Measurements from ENCODE around the gene ZDHHC14.
A peak's percentile ranks its signal among the peaks of the same experiment; 100 is the strongest.
"Not testable (repeated sequence)": the region's sequence is repeated elsewhere in the genome, so short reads cannot be mapped to it uniquely, and the experiment has no call there.

The ZDHHC14 gene

DNA sequence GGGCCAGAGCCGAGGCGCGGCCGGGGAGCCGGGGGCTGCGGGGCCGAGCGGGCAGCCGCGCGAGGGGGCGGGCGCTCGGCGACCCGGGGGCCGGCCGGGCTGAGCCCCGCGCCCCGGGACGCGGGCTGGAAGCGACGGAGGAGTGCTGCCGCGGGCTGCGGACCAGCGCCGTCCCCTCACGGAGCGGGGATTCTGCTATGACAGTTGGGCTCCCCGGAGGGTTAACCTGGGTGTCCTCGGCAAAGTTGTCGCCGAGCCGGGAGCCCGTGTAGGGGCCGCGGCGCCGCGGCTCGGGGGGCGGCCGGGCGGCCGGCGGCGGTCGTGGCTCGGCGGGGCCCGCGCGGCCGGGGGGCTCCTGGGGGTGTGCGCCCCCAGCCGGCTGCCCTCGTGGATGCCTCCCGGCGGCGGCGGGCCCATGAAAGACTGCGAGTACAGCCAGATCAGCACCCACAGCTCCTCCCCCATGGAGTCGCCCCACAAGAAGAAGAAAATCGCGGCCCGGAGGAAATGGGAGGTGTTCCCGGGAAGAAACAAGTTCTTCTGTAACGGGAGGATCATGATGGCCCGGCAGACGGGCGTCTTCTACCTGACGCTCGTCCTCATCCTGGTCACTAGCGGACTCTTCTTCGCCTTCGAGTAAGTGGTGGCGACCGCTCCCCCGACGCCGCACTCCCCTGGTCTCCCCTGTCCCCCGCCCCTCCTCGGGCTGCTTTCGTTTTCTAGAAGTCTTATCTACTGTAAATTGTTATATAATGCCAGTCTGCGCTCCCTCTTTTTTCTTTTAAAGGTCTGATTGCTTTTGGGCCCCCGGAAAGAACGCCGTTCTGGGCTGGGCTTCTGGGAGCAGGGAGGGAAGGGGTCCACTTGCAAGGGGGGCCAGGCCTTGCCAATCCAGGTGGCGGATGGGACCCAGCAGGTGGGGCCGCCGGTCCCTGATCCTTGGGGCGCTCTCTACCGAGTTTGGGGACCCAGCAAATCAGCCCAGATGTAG, 936 bp downstream of the ZDHHC14 start:
- peak; percentile 56 for DNase-seq

GRCh38 chr6:157382821-157383220, 1.8 kb downstream of the ZDHHC14 start:
- DNase-seq: no peak

GRCh38 chr6:157383471-157383870, 2.5 kb downstream of the ZDHHC14 start:
- no peak for DNase-seq

GRCh38 chr6:157384962-157385361, 4.0 kb downstream of the ZDHHC14 start:
- not testable (repeated sequence) for DNase-seq

GRCh38 chr6:157385482-157385881, 4.5 kb downstream of the ZDHHC14 start:
- no peak for DNase-seq

DNA sequence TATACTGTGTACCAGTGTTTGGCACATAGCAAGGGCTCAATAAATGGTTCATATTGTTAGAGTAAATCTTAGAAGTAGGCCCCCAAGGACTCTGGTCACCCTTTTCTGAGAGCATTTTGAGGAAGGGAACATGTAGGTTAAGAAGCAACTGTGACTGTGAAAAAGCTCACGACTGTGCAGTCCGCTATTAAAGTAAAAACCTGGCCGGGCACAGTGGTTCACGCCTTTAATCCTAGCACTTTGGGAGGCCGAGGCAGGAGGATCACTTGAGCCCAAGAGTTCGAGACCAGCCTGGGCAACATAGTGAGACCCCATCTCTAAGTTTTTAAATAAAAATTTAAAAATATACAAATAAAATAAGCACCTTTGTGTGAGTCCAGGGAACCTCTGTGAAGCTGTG, 5.0 kb downstream of the ZDHHC14 start:
- DNase-seq: no peak

- no peak for DNase-seq
Observed at GRCh38 chr6:157386454-157386853, 5.5 kb downstream of the ZDHHC14 start.

- DNase-seq: no peak
Observed at GRCh38 chr6:157388924-157389323, 7.9 kb downstream of the ZDHHC14 start.

GRCh38 chr6:157390273-157391060, 9.5 kb downstream of the ZDHHC14 start:
- no peak for DNase-seq

- DNase-seq: no peak
Observed at GRCh38 chr6:157392927-157393668, 12.1 kb downstream of the ZDHHC14 start.

- DNase-seq: no peak
Observed at GRCh38 chr6:157393669-157394327, 12.8 kb downstream of the ZDHHC14 start.

GRCh38 chr6:157395199-157395598, 14.2 kb downstream of the ZDHHC14 start:
- not testable (repeated sequence) for DNase-seq

DNA sequence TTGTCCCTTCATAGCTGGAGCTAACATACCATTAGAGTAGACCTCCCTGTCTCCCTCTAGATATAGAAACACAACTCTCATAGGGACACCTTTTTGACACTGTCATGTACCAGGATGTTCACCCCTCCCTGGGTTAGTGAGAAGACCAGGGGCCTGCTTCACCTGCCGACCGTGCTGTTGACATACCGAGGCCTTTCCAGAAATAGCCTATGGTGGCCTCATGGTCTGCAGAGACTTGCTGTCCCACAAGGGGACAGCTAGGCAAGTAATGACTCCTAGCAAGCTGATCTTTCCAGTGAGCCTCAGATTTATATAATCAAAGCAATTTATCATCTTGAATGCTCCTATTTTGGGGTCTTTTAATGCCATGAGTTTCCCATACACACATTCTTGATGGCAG, 15.0 kb downstream of the ZDHHC14 start:
- no peak for DNase-seq

- DNase-seq: no peak
Observed at GRCh38 chr6:157397660-157398059, 16.7 kb downstream of the ZDHHC14 start.

GRCh38 chr6:157398151-157398550, 17.2 kb downstream of the ZDHHC14 start:
- no peak for DNase-seq

- no peak for DNase-seq
Observed at GRCh38 chr6:157400676-157401075, 19.7 kb downstream of the ZDHHC14 start.

- no peak for DNase-seq
Observed at GRCh38 chr6:157401734-157402338, 20.8 kb downstream of the ZDHHC14 start.

DNA sequence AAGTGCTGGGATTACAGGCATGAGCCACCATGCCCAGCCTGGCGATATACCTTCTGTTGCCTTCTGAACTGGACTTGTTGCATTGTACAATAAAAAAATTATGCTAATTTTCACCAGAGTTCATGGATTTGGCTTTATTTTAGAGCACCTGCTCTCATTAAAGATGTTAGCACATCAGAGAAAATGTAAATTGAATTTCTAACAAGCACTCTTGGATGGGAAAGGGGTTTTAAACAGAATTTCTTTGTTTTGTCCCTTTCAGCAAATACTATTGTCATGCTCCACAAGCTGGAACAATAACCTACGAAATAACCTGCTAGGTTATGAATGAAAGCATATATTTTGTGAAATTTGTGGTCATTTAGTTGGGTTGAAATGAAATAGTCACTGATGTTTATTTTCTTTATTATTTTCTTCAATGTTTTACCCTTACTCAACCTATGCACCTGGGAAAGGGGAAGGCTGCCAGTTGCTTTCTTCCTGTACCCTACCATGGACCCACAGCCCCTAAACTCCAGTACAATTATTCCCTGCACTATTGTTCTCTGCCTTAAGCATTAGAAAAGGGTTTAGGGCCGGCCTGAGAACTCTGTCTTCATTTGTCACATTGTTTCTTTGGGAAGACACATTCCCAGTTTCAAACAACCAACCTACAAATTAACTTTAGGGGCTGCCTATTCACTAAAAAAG, 22.2 kb downstream of the ZDHHC14 start:
- no peak for DNase-seq

DNA sequence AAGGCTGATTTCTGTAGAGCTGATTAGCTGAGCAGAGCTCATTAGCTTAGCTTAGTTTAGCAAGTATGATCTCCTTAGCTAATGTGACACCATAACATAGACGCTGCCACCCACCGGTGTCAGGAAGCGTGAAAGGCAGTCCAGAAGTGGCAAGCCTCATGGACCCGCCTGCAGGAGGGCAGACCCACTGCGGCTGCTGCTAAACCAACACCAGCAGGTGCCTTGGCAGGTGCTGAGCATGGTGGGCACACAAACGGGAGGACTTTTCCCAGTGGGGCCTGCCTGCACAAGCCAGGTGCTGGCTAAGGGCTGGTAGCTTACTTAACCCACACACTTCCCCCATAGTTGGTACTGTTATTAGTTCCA, 22.7 kb downstream of the ZDHHC14 start:
- no peak for DNase-seq

- no peak for DNase-seq
Observed at GRCh38 chr6:157405986-157406385, 25.0 kb downstream of the ZDHHC14 start.

DNA sequence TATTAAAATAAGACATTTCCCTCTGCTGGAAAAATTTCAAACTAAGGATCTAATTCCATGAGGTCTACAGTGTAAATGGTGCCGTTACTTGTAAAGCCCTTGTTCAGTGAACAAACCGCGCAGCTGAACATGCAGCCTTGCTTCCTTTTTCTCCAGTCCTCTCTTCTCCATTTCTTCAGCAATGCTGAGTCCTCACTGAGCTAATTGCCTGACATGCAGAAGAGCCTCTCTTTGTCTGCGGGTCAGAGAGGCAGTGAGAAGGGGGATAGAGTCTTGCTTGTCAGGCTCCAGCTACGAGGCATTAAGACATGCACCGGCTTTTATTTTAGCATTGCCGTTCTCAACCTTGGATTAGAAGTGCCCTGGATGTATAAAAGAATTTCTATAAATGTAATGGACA, 25.7 kb downstream of the ZDHHC14 start:
- DNase-seq: no peak

GRCh38 chr6:157407646-157408045, 26.7 kb downstream of the ZDHHC14 start:
- no peak for DNase-seq
